GM18520 (cell line): ENCODE data around the gene UNC13C.

Experiments
- ATAC-seq: cut with Tn5 transposase; IDR thresholded peaks from one replicate; pipeline ENCODE4 v1.9.1; 2021; ENCODE audit not compliant: unreplicated experiment

Gene UNC13C

GRCh38 chr15:54547491-54547890 is 569.2 kb downstream of the UNC13C start:
- ATAC-seq: no peak

DNA sequence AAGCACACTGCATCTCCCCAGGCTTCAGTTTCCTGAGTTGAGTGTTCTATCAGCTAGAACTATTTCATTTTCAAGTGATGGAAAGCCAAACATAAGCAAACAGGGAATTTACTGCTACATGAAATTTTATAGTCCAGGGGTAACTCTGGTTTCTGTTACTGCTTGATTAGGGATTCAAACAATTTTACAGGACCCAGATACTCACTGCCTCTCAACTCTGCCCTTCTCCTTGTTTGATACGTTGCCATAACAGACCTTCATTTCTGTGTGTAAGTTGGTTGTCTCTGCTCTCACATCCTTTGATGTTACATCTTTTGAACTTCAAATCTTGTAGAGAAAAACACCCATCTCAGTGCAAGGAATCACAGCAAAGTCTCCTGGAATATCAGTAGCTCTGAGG is 572.7 kb downstream of the UNC13C start:
- ATAC-seq: no peak

- no peak for ATAC-seq
These were observed 578.0 kb downstream of the UNC13C start for GRCh38 chr15:54556231-54556630.

GRCh38 chr15:54559405-54560069 is 581.3 kb downstream of the UNC13C start:
- ATAC-seq: no peak

- no peak for ATAC-seq
These were observed 582.2 kb downstream of the UNC13C start for GRCh38 chr15:54560417-54560816.

DNA sequence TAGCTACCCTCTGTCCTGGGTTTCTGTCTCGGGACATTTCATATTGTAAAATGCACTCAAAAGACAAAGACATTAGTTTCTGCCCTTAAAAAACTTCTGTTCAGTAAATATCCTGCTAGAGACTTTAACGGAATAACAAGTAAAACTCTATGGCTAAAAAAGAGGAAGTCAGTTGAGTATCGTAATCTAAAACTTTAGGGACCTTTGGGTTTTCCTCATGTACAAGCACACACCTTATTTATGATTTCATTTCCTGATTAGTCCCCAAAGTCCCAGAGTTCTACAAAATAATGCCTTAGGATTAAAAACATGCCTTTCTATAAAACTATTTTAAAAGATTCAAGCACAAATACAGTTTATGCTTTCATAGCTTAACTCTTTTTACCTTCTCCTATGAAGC is 585.9 kb downstream of the UNC13C start:
- no peak for ATAC-seq

GRCh38 chr15:54566654-54567053 is 588.4 kb downstream of the UNC13C start:
- ATAC-seq: no peak

- ATAC-seq: no peak
These were observed 589.3 kb downstream of the UNC13C start for GRCh38 chr15:54567408-54568035.

DNA sequence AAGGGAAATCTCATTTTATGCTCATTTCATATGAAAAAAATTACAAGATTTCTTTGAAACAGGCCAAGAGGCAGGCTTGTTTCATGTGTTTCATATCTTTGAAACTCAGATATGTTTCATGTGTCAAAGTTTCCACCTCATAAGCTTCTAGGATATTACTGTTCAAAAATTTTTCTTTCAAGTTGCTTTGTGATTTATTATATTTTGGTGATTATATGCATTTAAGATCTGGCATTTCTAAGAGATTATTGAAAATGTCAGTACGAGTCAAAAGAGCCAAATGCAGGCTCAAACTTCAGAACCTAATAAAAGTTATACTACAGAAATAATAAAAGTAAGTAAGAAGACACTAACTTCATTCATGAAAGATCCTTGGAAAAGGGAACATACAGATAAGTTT is 590.1 kb downstream of the UNC13C start:
- no peak for ATAC-seq

DNA sequence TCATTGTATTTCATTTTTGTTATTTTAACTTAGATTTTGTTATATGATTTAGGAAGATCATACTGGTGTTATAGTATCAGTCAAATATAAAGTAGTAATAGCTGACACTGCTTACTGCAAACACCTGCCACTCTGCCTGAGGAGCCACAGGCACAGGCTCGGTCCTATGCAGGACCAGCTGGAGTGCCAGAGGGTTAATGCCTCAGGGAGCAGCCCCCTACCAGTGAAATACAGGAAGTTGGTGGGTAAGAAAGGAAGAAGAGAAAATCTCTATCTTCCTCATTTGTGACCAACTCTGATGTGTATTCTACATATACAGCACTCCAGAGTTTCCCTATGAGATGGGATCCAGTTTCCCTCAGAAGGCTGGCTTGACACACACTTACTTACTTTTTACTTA is 593.3 kb downstream of the UNC13C start:
- no peak for ATAC-seq

DNA sequence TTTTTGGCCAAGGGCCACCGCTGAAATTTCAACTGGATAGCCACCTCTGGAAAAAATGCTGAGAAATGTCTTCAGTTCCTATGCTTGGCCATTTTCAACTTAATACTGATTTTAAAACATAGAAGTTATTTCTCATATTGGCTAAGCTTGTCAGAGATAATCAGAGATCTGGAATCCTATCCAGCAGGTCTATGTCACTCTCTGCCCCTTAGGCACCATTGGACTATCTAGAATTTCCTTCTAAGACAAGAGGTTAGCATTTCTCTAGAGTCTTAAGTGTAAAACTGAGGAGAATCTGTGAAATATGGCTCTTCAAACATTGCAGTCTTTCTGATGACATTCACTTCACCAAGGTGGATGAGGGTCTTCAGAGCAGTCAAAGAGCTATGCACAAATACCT is 597.3 kb downstream of the UNC13C start:
- ATAC-seq: no peak

DNA sequence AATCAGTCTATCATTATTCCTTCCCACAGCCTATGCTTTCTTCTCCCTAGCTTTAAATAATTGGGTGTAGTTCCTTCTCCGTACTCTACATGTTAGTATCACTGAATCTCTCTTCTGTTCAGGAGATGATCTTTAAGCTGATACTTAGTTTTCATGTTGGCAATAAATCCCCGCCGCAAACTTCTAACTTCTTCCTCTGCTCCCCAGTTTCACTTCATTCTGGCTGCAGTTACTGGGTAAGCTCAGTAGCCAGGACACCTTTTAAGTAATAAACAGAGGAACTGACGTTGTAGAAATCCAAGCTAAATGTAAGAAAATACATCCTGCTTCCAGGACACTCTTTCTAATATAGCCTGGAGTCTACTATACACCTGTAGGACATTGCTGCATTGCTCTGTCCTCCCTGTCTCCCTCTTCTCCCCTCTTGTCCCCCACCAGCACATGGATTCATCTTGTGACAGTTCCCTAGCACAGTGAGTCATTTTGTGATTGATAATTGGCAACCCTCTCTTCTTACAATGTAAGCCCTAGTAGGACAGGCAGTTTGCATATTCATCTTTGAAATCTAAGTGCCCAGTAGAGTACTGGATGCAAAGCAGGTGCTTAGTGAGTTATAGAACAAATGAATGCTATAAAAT is 598.2 kb downstream of the UNC13C start:
- ATAC-seq: no peak

DNA sequence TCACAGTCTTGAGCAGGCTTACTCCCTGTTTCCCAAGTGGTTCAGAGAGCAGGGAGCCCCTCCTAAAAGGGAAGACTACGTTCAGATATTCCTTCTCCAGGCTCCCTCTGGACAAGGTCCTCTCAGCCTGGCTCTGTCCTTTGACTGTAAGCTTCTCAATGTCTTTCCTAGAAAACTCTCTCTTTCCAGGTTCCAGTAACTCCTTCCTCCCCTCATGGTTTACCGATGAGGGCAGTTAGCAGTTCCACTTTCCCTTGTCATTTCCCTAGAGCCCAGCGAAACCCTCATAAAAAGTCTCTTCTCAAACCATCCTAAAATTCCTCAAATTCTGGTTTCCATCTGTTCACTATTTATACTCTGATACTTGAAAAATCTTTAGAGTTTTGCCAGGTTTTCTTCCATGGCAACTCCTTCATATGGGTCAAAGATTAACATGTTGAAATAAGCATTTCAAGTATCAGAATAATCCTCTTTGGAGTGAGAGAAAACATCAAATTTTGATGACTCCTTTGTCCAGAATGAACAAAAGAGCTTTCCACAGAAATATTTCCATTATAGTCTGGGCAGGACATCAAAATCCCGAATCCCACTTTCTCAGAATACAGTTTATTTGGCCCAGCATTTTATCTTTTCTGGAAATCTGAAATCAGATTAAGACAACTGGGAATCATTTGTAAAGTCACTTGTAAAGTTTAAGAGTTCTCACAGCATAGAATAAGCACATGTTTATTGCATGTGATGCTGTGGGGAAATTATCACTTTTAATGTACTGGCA is 599.4 kb downstream of the UNC13C start:
- no peak for ATAC-seq

DNA sequence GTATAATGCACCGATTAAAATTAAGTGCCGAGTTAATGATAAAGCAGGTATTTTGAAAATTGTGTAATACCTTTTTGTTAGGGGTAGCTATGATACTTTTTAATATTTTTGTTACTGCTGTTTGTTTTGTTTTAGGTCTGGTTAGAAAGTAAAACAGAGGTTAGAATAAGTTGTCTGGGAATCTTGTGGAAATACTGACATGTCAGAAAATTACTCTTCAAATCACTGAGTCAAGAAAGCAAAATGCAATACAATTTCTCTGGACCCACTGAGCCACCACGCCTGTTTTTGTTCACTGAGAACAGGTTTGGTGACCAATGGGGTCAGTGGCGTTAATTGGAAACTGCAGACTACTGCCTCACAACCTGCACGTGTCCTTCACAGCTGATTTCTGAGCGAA is 601.6 kb downstream of the UNC13C start:
- ATAC-seq: no peak

DNA sequence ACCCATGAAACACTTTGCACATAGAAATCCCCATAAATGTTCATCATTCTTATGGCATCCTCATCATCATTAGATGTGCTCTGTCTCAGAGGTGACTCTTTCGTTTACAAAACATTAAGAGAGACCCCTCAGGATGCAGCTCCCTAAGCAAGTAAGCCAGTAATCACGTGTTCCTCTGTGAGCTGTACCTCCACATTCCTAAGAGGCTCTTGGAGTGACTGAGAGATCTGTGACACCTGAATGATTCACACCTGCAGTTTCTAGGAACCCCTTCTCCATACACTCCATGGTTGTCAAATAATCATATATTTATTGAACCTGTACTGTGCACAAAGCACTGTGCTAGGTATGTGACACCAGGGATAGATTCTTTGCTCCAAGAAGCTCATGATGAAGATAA is 602.4 kb downstream of the UNC13C start:
- no peak for ATAC-seq

- ATAC-seq: peak; percentile 45
These were observed 604.8 kb downstream of the UNC13C start for GRCh38 chr15:54582863-54583643.

- ATAC-seq: no peak
These were observed 606.8 kb downstream of the UNC13C start for GRCh38 chr15:54585063-54585462.

GRCh38 chr15:54594115-54594514 is 615.9 kb downstream of the UNC13C start:
- ATAC-seq: no peak

GRCh38 chr15:54599386-54599785 is 621.1 kb downstream of the UNC13C start:
- no peak for ATAC-seq

GRCh38 chr15:54605043-54605442 is 626.8 kb downstream of the UNC13C start:
- ATAC-seq: no peak

GRCh38 chr15:54605556-54605955 is 627.3 kb downstream of the UNC13C start:
- no peak for ATAC-seq
